Measurements from ENCODE around the gene ROPN1B. TPM values are rescaled to one million over a fixed set of nuclear protein-coding genes. Genes with fewer than 3 reads are reported as not detected.

ROPN1B gene
- total and polyA plus RNA-seq, 2 of the 8 experiments (the other 6 are each of a cell fraction or from before 2014, with no cell fraction given): 0.30 TPM; not detected in 1

- Histone ChIP-seq H2BK20ac (ENCODE audit: low read length) (no peak overlapping the region), H3K79me2 (ENCODE audit: control insufficient read depth in 1 of 2, insufficient read depth in 2 of 2, low read length in 2 of 2) (no peaks in the 10 kb centered on the region), H4K8ac (ENCODE audit: extremely low read depth, insufficient read depth, low read length) (no peak overlapping the region), H3K79me1 (ENCODE audit: low read depth, low read length) (no peaks in the 10 kb centered on the region), H3K14ac (ENCODE audit: insufficient read length) (no peak overlapping the region), H2BK120ac (replicated peaks; ENCODE audit: low read depth, low read length) (no peak overlapping the region), H3K27ac (ENCODE audit: low read depth, low read length) (no peak overlapping the region), H3K9me3 (ENCODE audit: insufficient read depth in 2 of 2, low read depth in 1 of 2, low read length in 1 of 2) (peaks cover 0 to 3% of the 10 kb centered on the region in 2 experiments; a peak in 1 of 4 replicates), H2AFZ (ENCODE audit: low read length) (no peak overlapping the region), H3K4me3 (ENCODE audit: extremely low read depth in 1 of 4, insufficient read depth in 2 of 4, low read depth in 3 of 4, low read length in 4 of 4) (no peak overlapping the region), H3K9ac (replicated peaks in 1 of 4; ENCODE audit: extremely low read depth in 1 of 4, low read depth in 3 of 4, low read length in 3 of 4) (no peak overlapping the region), H2AK5ac (ENCODE audit: low read depth, low read length) (no peak overlapping the region), H3K4me2 (ENCODE audit: insufficient read depth in 1 of 2, low read depth in 2 of 2, low read length in 2 of 2) (no peak overlapping the region), H3K18ac (ENCODE audit: extremely low read depth, low read length) (no peak overlapping the region), H3K23me2 (ENCODE audit: low read depth, low read length) (no peaks in the 10 kb centered on the region), H2BK12ac (ENCODE audit: low read depth, low read length) (no peak overlapping the region), H4K20me1 (replicated peaks in 1 of 2; ENCODE audit: control insufficient read depth in 1 of 2, insufficient read depth in 2 of 2, low read length in 2 of 2) (peaks cover 0 to 4% of the 10 kb centered on the region in 2 experiments), H3K27me3 (replicated peaks in 1 of 4; ENCODE audit: control insufficient read depth in 3 of 4, extremely low read depth in 1 of 4, insufficient read depth in 3 of 4, low read length in 3 of 4) (no peaks in the 10 kb centered on the region), H3K4ac (replicated peaks; ENCODE audit: insufficient read length, low read depth, low read length) (no peak overlapping the region), H3K23ac (ENCODE audit: insufficient read length) (no peak overlapping the region), H4K5ac (ENCODE audit: insufficient read length, low read depth, low read length) (no peak overlapping the region), H3K36me3 (ENCODE audit: control insufficient read depth in 2 of 4, insufficient read depth in 4 of 4, low read length in 3 of 4) (peaks cover 0 to 3% (median 0%) of the 10 kb centered on the region in 4 experiments; a peak in 3 of 8 replicates), H2BK5ac (ENCODE audit: low read depth, low read length) (no peak overlapping the region), H4K91ac (replicated peaks; ENCODE audit: insufficient read length, low read length) (no peak overlapping the region), H2BK15ac (ENCODE audit: low read length) (no peak overlapping the region), H3K56ac (replicated peaks; ENCODE audit: insufficient read length, low read depth, low read length) (no peak overlapping the region), H3K4me1 (replicated peaks in 1 of 4; ENCODE audit: control insufficient read depth in 3 of 4, insufficient read depth in 4 of 4, low read length in 3 of 4) (no peaks in the 10 kb centered on the region)
- no peak for DNase-seq (ENCODE audit: low read depth in 1 of 2, low spot score in 2 of 2)
- FAIRE-seq: no peak
- CTCF ChIA-PET (ENCODE audit: partially characterized antibody): interaction anchor here (1.3 kb wide), 1 partner anchor 53 kb away, joined by 4 read pairs; no protein-coding TSS in a partner anchor
- TF ChIP-seq YY1 (IDR thresholded peaks at IDR 0.05; ENCODE audit: low read depth, low read length) (no peak), SIX5 (IDR thresholded peaks at IDR 0.05; ENCODE audit: low read depth, low read length) (no peak), EGR1 (IDR thresholded peaks at IDR 0.05; ENCODE audit: borderline replicate concordance, low read depth, low read length) (no peak), TCF12 (IDR thresholded peaks at IDR 0.05; ENCODE audit: low read depth, low read length) (no peak), SAP30 (IDR thresholded peaks at IDR 0.05; ENCODE audit: insufficient read depth, insufficient replicate concordance, low read length) (no peak), USF2 (IDR thresholded peaks at IDR 0.05; ENCODE audit: low read length) (no peak)
- 95% methylated on average over 10 of the region's 10 CpGs; no CpG with 5 or more reads in 1 of the 2 experiments for WGBS, 2 experiments (ENCODE audit: extremely low coverage in 1 of 2, insufficient coverage in 1 of 2, insufficient read length in 1 of 2, insufficient replicate concordance in 2 of 2, low coverage in 1 of 2, low lambda C conversion rate in 2 of 2, missing lambda C conversion rate in 1 of 2)
- POLR2A ChIA-PET (ENCODE audit: partially characterized antibody): interaction anchor here (1.6 kb wide), 1 partner anchor 18 kb away, joined by 5 read pairs; no protein-coding TSS in a partner anchor
Measured at GRCh38 chr3:126003447-126004190, 34.6 kb downstream of the ROPN1B start.
